Endodermal cell (in vitro differentiated cells): ENCODE results near the gene FXYD6. TPM values are rescaled to one million over a fixed set of nuclear protein-coding genes. Genes with fewer than 3 reads are reported as not detected.
A peak's percentile ranks its signal among the peaks of the same experiment; 100 is the strongest.

Experiments
- DNase-seq: peaks from one replicate; pipeline ENCODE4 v3.0.0-alpha.2; 2017
- H3K27ac ChIP-seq: 2 replicates; pipeline ENCODE4 v1.5.1; 2013; ENCODE audit warnings: mild to moderate bottlenecking, low read depth, low read length, moderate library complexity
- H3K27me3 ChIP-seq: 2 replicates; pipeline ENCODE4 v1.6.1; 2013; ENCODE audit warnings: mild to moderate bottlenecking, low read length, moderate library complexity; ENCODE audit not compliant: insufficient read depth, control insufficient read depth, poor library complexity, severe bottlenecking
- H3K36me3 ChIP-seq: 2 replicates; pipeline ENCODE4 v1.7.0; 2013; ENCODE audit warnings: mild to moderate bottlenecking, low read length, moderate library complexity; ENCODE audit not compliant: control insufficient read depth, insufficient read depth
- H3K4me1 ChIP-seq: one replicate; pipeline ENCODE4 v1.7.0; 2013; ENCODE audit warnings: low read length; ENCODE audit not compliant: control insufficient read depth, insufficient read depth
- H3K4me3 ChIP-seq: 2 replicates; pipeline ENCODE4 v1.5.1; 2013; ENCODE audit warnings: mild to moderate bottlenecking, low read length, moderate library complexity
- H3K9ac ChIP-seq: 2 replicates; pipeline ENCODE4 v1.6.1; 2013; ENCODE audit warnings: mild to moderate bottlenecking, low read length, moderate library complexity; ENCODE audit not compliant: poor library complexity, severe bottlenecking; ENCODE audit errors: extremely low read depth
- H3K9me3 ChIP-seq: 2 replicates; pipeline ENCODE4 v1.6.1; 2013; ENCODE audit warnings: mild to moderate bottlenecking, low read length, moderate library complexity; ENCODE audit not compliant: control insufficient read depth
- H3K27ac Mint-ChIP-seq: 2 replicates; pipeline ENCODE4 v1.8.0; 2020; ENCODE audit warnings: mixed read lengths
- H3K27me3 Mint-ChIP-seq: 2 replicates; pipeline ENCODE4 v1.8.0; 2021; ENCODE audit warnings: mild to moderate bottlenecking, mixed read lengths; ENCODE audit not compliant: insufficient read depth
- H3K36me3 Mint-ChIP-seq: 2 replicates; pipeline ENCODE4 v1.8.0; 2020; ENCODE audit warnings: low read depth, mixed read lengths
- H3K4me1 Mint-ChIP-seq: 2 replicates; pipeline ENCODE4 v1.8.0; 2020; ENCODE audit warnings: mixed read lengths
- H3K4me3 Mint-ChIP-seq: 2 replicates; pipeline ENCODE4 v1.8.0; 2020; ENCODE audit warnings: mild to moderate bottlenecking, moderate library complexity, mixed read lengths
- H3K9me3 Mint-ChIP-seq: 2 replicates; pipeline ENCODE4 v1.8.0; 2020; ENCODE audit warnings: mild to moderate bottlenecking, mixed read lengths
- CTCF ChIP-seq: fragments of 200-600 bp; sonication (generic); conservative IDR thresholded peaks from 2 replicates; pipeline ENCODE4 v1.5.0; 2021; ENCODE audit warnings: antibody characterized with exemption, mild to moderate bottlenecking
- WGBS, 2 experiments: methylation state at CpG; one replicate each; pipeline versions ENCODE4 v1.1.5 to v1.1.7; 2013; ENCODE audit warnings: missing lambda C conversion rate in 2 of 2, mixed read lengths in 1 of 2; ENCODE audit not compliant: insufficient coverage in 1 of 2, insufficient read length in 1 of 2; 5-methylcytosine and 5-hydroxymethylcytosine counted together
- total RNA-seq, 2 donors: library from RNA; stranded (reverse); fragmentation: NEBNext Ultra II Directional in 1 of 2; extraction: Animal tissue kit (Norgen Biotek cat#: 25700) in 1 of 2; gene quantifications; 2 replicates in 1 of 2; 3 replicates in 1 of 2; pipeline ENCODE4 v1.2.1, GENCODE V29; 2021

Gene FXYD6
- total RNA-seq, 2 donors from 2014 or later: 54.1 to 61.8 TPM

GRCh38 chr11:117826832-117827231 lies 49.6 kb downstream of the FXYD6 start:
- Mint-ChIP-seq H3K4me3 (no peak overlapping the region), H3K9me3 (no peaks in the 10 kb centered on the region), H3K36me3 (no peaks in the 10 kb centered on the region), H3K27ac (no peak overlapping the region), H3K4me1 (peaks cover 39% of the 10 kb centered on the region), H3K27me3 (peaks cover 9% of the 10 kb centered on the region)
- WGBS, 2 experiments: 89 to 93% methylated on average over 3 of the region's 3 CpGs
- no peak for DNase-seq
- no peaks in the 10 kb centered on the region for H3K27me3 ChIP-seq
- TF ChIP-seq CTCF: no peak
- H3K36me3 ChIP-seq: no peaks in the 10 kb centered on the region
- H3K9me3 ChIP-seq: no peaks in the 10 kb centered on the region
- H3K4me1 ChIP-seq: peaks cover 4% of the 10 kb centered on the region
- H3K9ac ChIP-seq: no peak overlapping the region
- no peak overlapping the region for H3K4me3 ChIP-seq
- H3K27ac ChIP-seq: no peak overlapping the region

- Histone ChIP-seq H3K27ac (no peak overlapping the region), H3K27me3 (no peaks in the 10 kb centered on the region), H3K9me3 (no peaks in the 10 kb centered on the region), H3K4me1 (peaks cover 4% of the 10 kb centered on the region), H3K9ac (no peak overlapping the region), H3K36me3 (no peaks in the 10 kb centered on the region), H3K4me3 (no peak overlapping the region)
- peaks cover 9% of the 10 kb centered on the region for H3K27me3 Mint-ChIP-seq
- no peak for TF ChIP-seq CTCF
- H3K4me3 Mint-ChIP-seq: no peak overlapping the region
- WGBS, 2 experiments: 80 to 83% methylated on average over 7 to 10 of the region's 10 CpGs
- H3K36me3 Mint-ChIP-seq: no peaks in the 10 kb centered on the region
- H3K4me1 Mint-ChIP-seq: peaks cover 37% of the 10 kb centered on the region
- DNase-seq: peak; percentile 26
- no peak overlapping the region for H3K27ac Mint-ChIP-seq
- H3K9me3 Mint-ChIP-seq: no peaks in the 10 kb centered on the region
Observed at GRCh38 chr11:117826190-117826570, 50.3 kb downstream of the FXYD6 start.

- H3K27me3 Mint-ChIP-seq: peaks cover 9% of the 10 kb centered on the region
- Histone ChIP-seq H3K9ac (no peak overlapping the region), H3K36me3 (no peaks in the 10 kb centered on the region), H3K4me1 (peaks cover 4% of the 10 kb centered on the region), H3K4me3 (no peak overlapping the region), H3K9me3 (no peaks in the 10 kb centered on the region), H3K27me3 (no peaks in the 10 kb centered on the region), H3K27ac (no peak overlapping the region)
- no peaks in the 10 kb centered on the region for H3K9me3 Mint-ChIP-seq
- no peak overlapping the region for H3K27ac Mint-ChIP-seq
- no peak overlapping the region for H3K4me3 Mint-ChIP-seq
- no peak for DNase-seq
- no peaks in the 10 kb centered on the region for H3K36me3 Mint-ChIP-seq
- H3K4me1 Mint-ChIP-seq: peaks cover 33% of the 10 kb centered on the region
- no peak for TF ChIP-seq CTCF
- 91 to 98% methylated on average over 5 to 8 of the region's 8 CpGs for WGBS, 2 experiments
Observed at GRCh38 chr11:117825538-117826189, 50.8 kb downstream of the FXYD6 start.
